T follicular helper cell (primary cell): Measurements from ENCODE around the gene HS6ST2.

Experiments
- DNase-seq: peaks from one replicate; pipeline ENCODE4 v3.0.0-alpha.2; 2020; ENCODE audit warnings: low read depth

HS6ST2 gene

GRCh38 chrX:132613801-132614200 lies 344.6 kb downstream of the HS6ST2 start:
- no peak for DNase-seq

GRCh38 chrX:132612821-132613564 lies 345.4 kb downstream of the HS6ST2 start:
- peak; percentile 9 for DNase-seq

- DNase-seq, result no peak
Observed at GRCh38 chrX:132610536-132610935, 347.9 kb downstream of the HS6ST2 start.

- no peak for DNase-seq
Observed at GRCh38 chrX:132609362-132609848, 349.0 kb downstream of the HS6ST2 start.

DNA sequence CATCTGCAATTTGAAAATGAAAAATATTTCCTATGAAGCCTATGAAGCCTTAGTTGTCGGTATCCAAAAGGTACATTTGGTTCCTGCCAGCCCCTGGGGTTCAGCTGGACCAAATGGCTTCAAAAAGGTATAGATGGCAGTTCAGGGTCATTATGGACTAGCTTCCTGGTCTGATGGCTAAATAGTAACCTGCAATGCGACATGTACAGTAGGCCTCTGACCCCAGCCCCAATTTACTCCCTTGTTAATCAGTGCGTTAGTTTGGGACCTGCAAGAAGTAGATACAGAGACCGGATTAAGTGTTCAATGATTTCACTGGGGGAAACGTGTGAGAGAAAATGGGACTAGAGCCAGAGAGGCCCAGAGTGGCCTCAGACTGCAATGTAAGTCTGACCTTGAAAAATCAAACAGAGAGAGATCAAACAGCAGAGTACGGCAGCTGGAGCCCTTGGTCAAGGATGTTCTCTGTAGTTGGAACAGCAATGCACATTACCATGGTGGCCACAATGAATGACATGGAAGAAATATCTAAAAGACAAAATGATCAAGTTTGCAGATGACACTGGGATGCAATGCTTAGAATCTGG lies 354.6 kb downstream of the HS6ST2 start:
- no peak for DNase-seq

- no peak for DNase-seq
Observed at GRCh38 chrX:132602701-132603100, 355.7 kb downstream of the HS6ST2 start.

GRCh38 chrX:132594999-132595398 lies 363.4 kb downstream of the HS6ST2 start:
- no peak for DNase-seq

GRCh38 chrX:132594129-132594528 lies 364.3 kb downstream of the HS6ST2 start:
- DNase-seq, result no peak

- DNase-seq, result no peak
Observed at GRCh38 chrX:132592880-132593279, 365.5 kb downstream of the HS6ST2 start.

DNA sequence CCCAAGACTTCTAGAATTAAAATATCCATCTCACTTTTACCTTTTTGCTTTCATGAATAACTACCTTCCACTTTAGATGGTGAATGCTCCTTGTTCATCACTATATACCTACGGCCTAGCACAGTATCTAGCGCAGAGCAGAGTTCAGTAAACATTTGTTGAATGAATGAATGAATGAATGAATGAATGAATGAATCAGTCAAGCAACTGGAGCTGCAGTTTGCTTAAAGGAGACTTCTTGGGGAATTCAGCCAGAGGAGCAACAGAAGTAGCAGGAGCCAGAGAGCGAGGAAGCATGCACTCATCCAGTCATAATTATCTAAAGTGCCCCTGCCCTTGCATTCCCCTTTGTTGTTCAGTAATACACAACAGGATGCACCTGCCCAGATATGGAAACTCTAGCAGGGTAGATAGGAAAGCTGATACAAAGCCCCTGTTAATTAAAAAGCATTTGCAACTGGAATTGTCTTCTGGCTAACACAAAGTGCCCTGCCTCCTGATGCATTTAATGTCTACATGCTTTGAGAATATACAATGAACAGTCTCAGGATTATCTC lies 366.6 kb downstream of the HS6ST2 start:
- no peak for DNase-seq

GRCh38 chrX:132590350-132591026 lies 367.9 kb downstream of the HS6ST2 start:
- no peak for DNase-seq

GRCh38 chrX:132584936-132585335 lies 373.5 kb downstream of the HS6ST2 start:
- no peak for DNase-seq

GRCh38 chrX:132576939-132577338 lies 381.5 kb downstream of the HS6ST2 start:
- no peak for DNase-seq
